H9 (cell line): Measurements from ENCODE around the gene ARHGAP9. TPM values are rescaled to one million over a fixed set of nuclear protein-coding genes. Genes with fewer than 3 reads are reported as not detected.

Experiments used
- DNase-seq: peaks from one replicate; pipeline ENCODE4 v3.0.0-alpha.2; 2017
- H2AFZ ChIP-seq: one replicate; pipeline ENCODE4 v1.6.1; 2013; ENCODE audit warnings: mild to moderate bottlenecking, low read length, control low read depth, moderate library complexity
- H2AK5ac ChIP-seq: 2 replicates; pipeline ENCODE4 v1.6.1; 2013; ENCODE audit warnings: low read length, control low read depth, mixed read lengths; ENCODE audit not compliant: insufficient read length
- H2BK120ac ChIP-seq: one replicate; pipeline ENCODE4 v1.6.1; 2013; ENCODE audit warnings: low read depth, mild to moderate bottlenecking, low read length, control low read depth, inconsistent platforms; ENCODE audit not compliant: poor library complexity, severe bottlenecking
- H2BK12ac ChIP-seq: 2 replicates; pipeline ENCODE4 v1.6.1; 2013; ENCODE audit warnings: low read length, control low read depth, mixed read lengths, low read depth; ENCODE audit not compliant: insufficient read length
- H2BK15ac ChIP-seq: 2 replicates; pipeline ENCODE4 v1.6.1; 2013; ENCODE audit warnings: low read depth, low read length, control low read depth
- H2BK20ac ChIP-seq: one replicate; pipeline ENCODE4 v1.6.1; 2013; ENCODE audit warnings: low read depth, mild to moderate bottlenecking, low read length, control low read depth, inconsistent platforms; ENCODE audit not compliant: poor library complexity, severe bottlenecking
- H2BK5ac ChIP-seq: 2 replicates; pipeline ENCODE4 v1.6.1; 2013; ENCODE audit warnings: low read length, control low read depth, mixed read lengths; ENCODE audit not compliant: insufficient read length
- H3K14ac ChIP-seq: 2 replicates; pipeline ENCODE4 v1.6.1; 2013; ENCODE audit warnings: low read length, control low read depth; ENCODE audit not compliant: insufficient read depth
- H3K18ac ChIP-seq: 2 replicates; pipeline ENCODE4 v1.6.1; 2013; ENCODE audit warnings: low read depth, mild to moderate bottlenecking, mixed read lengths, low read length, control low read depth; ENCODE audit not compliant: insufficient read length
- H3K23ac ChIP-seq: 2 replicates; pipeline ENCODE4 v1.6.1; 2013; ENCODE audit warnings: low read length, control low read depth, mixed read lengths, low read depth; ENCODE audit not compliant: insufficient read length
- H3K23me2 ChIP-seq: 2 replicates; pipeline ENCODE4 v1.6.1; 2013; ENCODE audit warnings: low read depth, mild to moderate bottlenecking, mixed read lengths, low read length, control low read depth; ENCODE audit not compliant: insufficient read length, poor library complexity, severe bottlenecking
- H3K27ac ChIP-seq: 2 replicates; pipeline ENCODE4 v1.5.1; 2013; ENCODE audit warnings: low read length, control low read depth, mixed read lengths, low read depth; ENCODE audit not compliant: insufficient read length
- H3K27me3 ChIP-seq: 2 replicates; pipeline ENCODE4 v1.6.1; 2013; ENCODE audit warnings: low read length, control low read depth, inconsistent platforms; ENCODE audit not compliant: insufficient read depth
- H3K4ac ChIP-seq: 2 replicates; pipeline ENCODE4 v1.6.1; 2013; ENCODE audit warnings: low read depth, mild to moderate bottlenecking, control low read depth, inconsistent platforms, low read length, moderate library complexity
- H3K4me1 ChIP-seq: 2 replicates; pipeline ENCODE4 v1.6.1; 2013; ENCODE audit warnings: low read length, control low read depth, inconsistent platforms; ENCODE audit not compliant: insufficient read depth
- H3K4me2 ChIP-seq: 2 replicates; pipeline ENCODE4 v1.6.1; 2013; ENCODE audit warnings: low read length, control low read depth, mixed read lengths; ENCODE audit not compliant: insufficient read length, insufficient read depth
- H3K56ac ChIP-seq: 2 replicates; pipeline ENCODE4 v1.6.1; 2013; ENCODE audit warnings: low read depth, mild to moderate bottlenecking, mixed read lengths, low read length, control low read depth; ENCODE audit not compliant: insufficient read length
- H3K79me1 ChIP-seq: 2 replicates; pipeline ENCODE4 v1.6.1; 2013; ENCODE audit warnings: low read depth, mild to moderate bottlenecking, moderate library complexity, low read length, control low read depth, inconsistent platforms; ENCODE audit not compliant: insufficient read depth, poor library complexity, severe bottlenecking
- H3K79me2 ChIP-seq: 2 replicates; pipeline ENCODE4 v1.6.1; 2013; ENCODE audit warnings: low read length, control low read depth, inconsistent platforms; ENCODE audit not compliant: insufficient read depth
- H3K9ac ChIP-seq: 2 replicates; pipeline ENCODE4 v1.6.1; 2013; ENCODE audit warnings: low read length, control low read depth, mixed read lengths; ENCODE audit not compliant: insufficient read length; ENCODE audit errors: extremely low read depth
- H3K9me3 ChIP-seq: one replicate; pipeline ENCODE4 v1.6.1; 2013; ENCODE audit warnings: low read depth, low read length, inconsistent platforms; ENCODE audit not compliant: control insufficient read depth
- H3T11ph ChIP-seq: one replicate; pipeline ENCODE4 v1.6.1; 2013; ENCODE audit warnings: mild to moderate bottlenecking, low read length, control low read depth, inconsistent platforms
- H4K20me1 ChIP-seq: one replicate; pipeline ENCODE4 v1.6.1; 2013; ENCODE audit not compliant: control insufficient read depth, insufficient read length, insufficient read depth
- H4K5ac ChIP-seq: 2 replicates; pipeline ENCODE4 v1.6.1; 2013; ENCODE audit warnings: low read depth, mild to moderate bottlenecking, mixed read lengths, low read length, control low read depth; ENCODE audit not compliant: insufficient read length
- H4K8ac ChIP-seq: replicated peaks from 2 replicates; pipeline ENCODE4 v1.6.1; 2013; ENCODE audit warnings: low read length, control low read depth, mixed read lengths, low read depth; ENCODE audit not compliant: insufficient read length
- H4K91ac ChIP-seq: 2 replicates; pipeline ENCODE4 v1.6.1; 2013; ENCODE audit warnings: low read depth, mild to moderate bottlenecking, moderate library complexity, mixed read lengths, low read length, control low read depth; ENCODE audit not compliant: insufficient read length
- H3K27ac Mint-ChIP-seq, 3 experiments: 2 replicates in 2 of 3; 3 replicates in 1 of 3; pipeline ENCODE4 v1.8.0; 2020 to 2021; ENCODE audit warnings: mixed read lengths in 3 of 3, mild to moderate bottlenecking in 1 of 3, moderate library complexity in 1 of 3
- H3K27me3 Mint-ChIP-seq: 2 replicates; pipeline ENCODE4 v1.8.0; 2021; ENCODE audit warnings: low read depth, mild to moderate bottlenecking, moderate library complexity, mixed read lengths
- H3K36me3 Mint-ChIP-seq, 3 experiments: 2 replicates in 2 of 3; 3 replicates in 1 of 3; pipeline ENCODE4 v1.8.0; 2020 to 2021; ENCODE audit warnings: low read depth in 3 of 3, mixed read lengths in 3 of 3; ENCODE audit not compliant: insufficient read depth in 1 of 3
- H3K4me1 Mint-ChIP-seq, 2 experiments: 2 replicates each; pipeline ENCODE4 v1.8.0; 2020; ENCODE audit warnings: mixed read lengths in 2 of 2
- H3K4me3 Mint-ChIP-seq, 2 experiments: 2 replicates in 1 of 2; 3 replicates in 1 of 2; pipeline ENCODE4 v1.8.0; 2020 to 2021; ENCODE audit warnings: mild to moderate bottlenecking in 2 of 2, mixed read lengths in 2 of 2, moderate library complexity in 1 of 2
- H3K9me3 Mint-ChIP-seq, 2 experiments: 2 replicates in 1 of 2; 3 replicates in 1 of 2; pipeline ENCODE4 v1.8.0; 2020; ENCODE audit warnings: mild to moderate bottlenecking in 2 of 2, mixed read lengths in 2 of 2, moderate library complexity in 1 of 2
- CTCF ChIP-seq: fragments of 200-600 bp; sonication (generic); conservative IDR thresholded peaks from 3 replicates; pipeline ENCODE4 v1.8.0; 2021; ENCODE audit warnings: antibody characterized with exemption, mild to moderate bottlenecking
- WGBS: extraction: QIAGEN DNeasy Blood & Tissue Kit; methylation state at CpG from one replicate; pipeline ENCODE4 v1.1.7; 2013; ENCODE audit warnings: missing lambda C conversion rate, low lambda C conversion rate, mixed read lengths; ENCODE audit not compliant: insufficient read length; ENCODE audit errors: extremely low coverage; 5-methylcytosine and 5-hydroxymethylcytosine counted together
- total RNA-seq: library from RNA; stranded (reverse); gene quantifications from 2 replicates; pipeline ENCODE4 v1.2.1, GENCODE V29; 2021

Gene ARHGAP9
- total RNA-seq, 1 experiment from 2014 or later, result 3.7 TPM

- Histone ChIP-seq H3K27ac (peak within 1 kb of the TSS; percentile 90), H4K91ac (no peak within 1 kb of the TSS), H3K4me2 (peak within 1 kb of the TSS; percentile 87), H3K23me2 (peaks cover 22% of the 10 kb centered on the region), H2BK15ac (no peak within 1 kb of the TSS), H3K18ac (peak within 1 kb of the TSS; percentile 88), H3K9me3 (no peaks in the 10 kb centered on the region), H3K4me1 (peaks cover 3% of the 10 kb centered on the region; the same call in 1 of the 2 replicates), H2BK20ac (no peak within 1 kb of the TSS), H4K20me1 (no peaks in the 10 kb centered on the region), H3K79me2 (0 out of 2 replicates have a peak, but pooled peaks cover under 1% of the 10 kb centered on the region), H3K14ac (peak within 1 kb of the TSS; percentile 93), H2AFZ (no peak within 1 kb of the TSS), H3K4ac (no peak within 1 kb of the TSS), H3T11ph (no peak within 1 kb of the TSS), H3K27me3 (no peaks in the 10 kb centered on the region), H3K23ac (no peak within 1 kb of the TSS), H2BK5ac (no peak within 1 kb of the TSS), H2AK5ac (no peak within 1 kb of the TSS), H4K8ac (no peak within 1 kb of the TSS), H2BK120ac (no peak within 1 kb of the TSS), H2BK12ac (no peak within 1 kb of the TSS), H3K9ac (peak within 1 kb of the TSS; percentile 94), H3K56ac (peak within 1 kb of the TSS; percentile 31), H4K5ac (peak within 1 kb of the TSS; percentile 63), H3K79me1 (no peaks in the 10 kb centered on the region)
- Mint-ChIP-seq H3K9me3 (no peaks in the 10 kb centered on the region), H3K36me3 (peaks cover 34 to 53% (median 53%) of the 10 kb centered on the region in 3 experiments), H3K4me1 (peaks cover 37 to 48% of the 10 kb centered on the region in 2 experiments), H3K27me3 (no peaks in the 10 kb centered on the region; the same call in 1 of the 2 replicates), H3K27ac (peak within 1 kb of the TSS; percentile 92 to 99 (median 98)), H3K4me3 (peak within 1 kb of the TSS; percentile 93 to 96)
- DNase-seq, result peak; percentile 100
- TF ChIP-seq CTCF, result no peak
- WGBS, result no CpG with 5 or more reads among the region's 52 CpGs
Measured at GRCh38 chr12:57520053-57520818, 40.6 kb upstream of the ARHGAP9 start, which contains the start of gene DDIT3. Gene DDIT3 (minus strand): TSS chr12:57520514. CDS start chr12:57517406, 3,108 bp downstream.
